Upper lobe of right lung (tissue), 1 donor: ENCODE data around the gene GATAD2A. TPM values are rescaled to one million over a fixed set of nuclear protein-coding genes. Genes with fewer than 3 reads are reported as not detected.
A peak's percentile ranks its signal among the peaks of the same experiment; 100 is the strongest.

Source experiments
- ATAC-seq: fragments of 200-7000 bp; cut with Tn5 transposase; one replicate; pipeline ENCODE4 v1.9.1; 2020; ENCODE audit warnings: mild to moderate bottlenecking, moderate library complexity
- DNase-seq: peaks from one replicate; pipeline ENCODE4 v3.0.0-alpha.2; 2020
- H3K27ac ChIP-seq: fragments of 200-600 bp; one replicate; pipeline ENCODE4 v1.8.0; 2022
- H3K27me3 ChIP-seq: fragments of 200-600 bp; one replicate; pipeline ENCODE4 v1.8.0; 2022; ENCODE audit warnings: mild to moderate bottlenecking
- H3K36me3 ChIP-seq: fragments of 200-600 bp; one replicate; pipeline ENCODE4 v1.8.0; 2022
- H3K4me1 ChIP-seq: fragments of 200-600 bp; one replicate; pipeline ENCODE4 v1.8.0; 2022
- H3K4me3 ChIP-seq: fragments of 200-600 bp; one replicate; pipeline ENCODE4 v1.8.0; 2022; ENCODE audit warnings: mild to moderate bottlenecking
- H3K9me3 ChIP-seq: fragments of 200-600 bp; one replicate; pipeline ENCODE4 v1.8.0; 2022
- intact Hi-C: fragments of 100-400 bp; cut with DNase I; formaldehyde crosslinking; loops from one replicate; pipeline ENCODE4 v1.11.0; 2022
- total RNA-seq: library from RNA; stranded (reverse); fragmentation: NEBNext Ultra II Directional; extraction: Animal tissue kit (Norgen Biotek cat#: 25700); gene quantifications from one replicate; pipeline ENCODE4 v1.2.1, GENCODE V29; 2021
- TF ChIP-seq, protein P1 (sequence below): fragments of 200-600 bp; IDR thresholded peaks from one replicate; pipeline ENCODE4 v1.8.0; 2022; ENCODE audit warnings: antibody characterized with exemption
- donor health status: DM: no; HTN: yes; CAD: no; lungs with severe emphysema.

Gene GATAD2A
- total RNA-seq, 1 donor from 2014 or later = 85.8 TPM

DNA sequence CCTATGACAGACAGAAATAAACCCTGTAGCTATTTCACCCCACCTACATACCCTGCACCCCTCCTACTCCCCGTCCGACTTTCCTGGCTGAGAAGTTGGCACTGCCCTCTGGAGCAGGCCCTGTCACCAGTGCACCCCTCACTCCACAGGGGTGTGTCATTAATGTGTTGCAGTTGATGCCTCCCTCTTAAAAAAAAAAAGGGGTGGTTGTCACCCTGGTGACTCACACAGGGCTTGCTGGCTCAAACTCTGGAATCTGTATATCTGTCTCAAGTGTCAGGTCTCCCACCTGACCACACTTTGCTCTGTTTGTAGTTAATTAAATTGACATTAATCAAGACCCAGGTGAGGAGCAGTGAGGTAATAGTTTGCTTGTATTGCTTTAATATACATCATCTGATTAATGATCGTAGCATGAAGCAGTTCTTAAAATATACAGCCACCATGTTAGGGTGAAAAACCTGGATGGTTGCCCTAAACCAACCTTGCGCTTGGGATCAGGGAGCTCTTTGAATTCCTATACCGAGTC lies 2.0 kb upstream of the GATAD2A start:
- H3K27me3 ChIP-seq = no peaks in the 10 kb centered on the region
- intact Hi-C loops = loop anchor here (10.0 kb wide), 1 partner anchor 81 kb away; no protein-coding TSS in a partner anchor
- TF ChIP-seq, protein P1, sequence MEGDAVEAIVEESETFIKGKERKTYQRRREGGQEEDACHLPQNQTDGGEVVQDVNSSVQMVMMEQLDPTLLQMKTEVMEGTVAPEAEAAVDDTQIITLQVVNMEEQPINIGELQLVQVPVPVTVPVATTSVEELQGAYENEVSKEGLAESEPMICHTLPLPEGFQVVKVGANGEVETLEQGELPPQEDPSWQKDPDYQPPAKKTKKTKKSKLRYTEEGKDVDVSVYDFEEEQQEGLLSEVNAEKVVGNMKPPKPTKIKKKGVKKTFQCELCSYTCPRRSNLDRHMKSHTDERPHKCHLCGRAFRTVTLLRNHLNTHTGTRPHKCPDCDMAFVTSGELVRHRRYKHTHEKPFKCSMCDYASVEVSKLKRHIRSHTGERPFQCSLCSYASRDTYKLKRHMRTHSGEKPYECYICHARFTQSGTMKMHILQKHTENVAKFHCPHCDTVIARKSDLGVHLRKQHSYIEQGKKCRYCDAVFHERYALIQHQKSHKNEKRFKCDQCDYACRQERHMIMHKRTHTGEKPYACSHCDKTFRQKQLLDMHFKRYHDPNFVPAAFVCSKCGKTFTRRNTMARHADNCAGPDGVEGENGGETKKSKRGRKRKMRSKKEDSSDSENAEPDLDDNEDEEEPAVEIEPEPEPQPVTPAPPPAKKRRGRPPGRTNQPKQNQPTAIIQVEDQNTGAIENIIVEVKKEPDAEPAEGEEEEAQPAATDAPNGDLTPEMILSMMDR = no peak
- H3K9me3 ChIP-seq = no peaks in the 10 kb centered on the region
- ATAC-seq (no peak), DNase-seq (no peak)
- H3K4me1 ChIP-seq = peaks cover 42% of the 10 kb centered on the region
- no peaks in the 10 kb centered on the region for H3K36me3 ChIP-seq
- peak overlapping the region; percentile 40 for H3K27ac ChIP-seq
- no peak overlapping the region for H3K4me3 ChIP-seq

- intact Hi-C loops = loop anchor here (10.0 kb wide), 1 partner anchor 79 kb away; no protein-coding TSS in a partner anchor
- no peaks in the 10 kb centered on the region for H3K27me3 ChIP-seq
- no peaks in the 10 kb centered on the region for H3K9me3 ChIP-seq
- DNase-seq (peak; percentile 83), ATAC-seq (peak; percentile 7)
- H3K4me3 ChIP-seq = peak overlapping the region; percentile 80
- peaks cover 53% of the 10 kb centered on the region for H3K4me1 ChIP-seq
- H3K27ac ChIP-seq = peak overlapping the region; percentile 88
- H3K36me3 ChIP-seq = no peaks in the 10 kb centered on the region
- TF ChIP-seq, protein P1 = no peak
Observed at GRCh38 chr19:19405971-19406877, 749 bp downstream of the GATAD2A start.

DNA sequence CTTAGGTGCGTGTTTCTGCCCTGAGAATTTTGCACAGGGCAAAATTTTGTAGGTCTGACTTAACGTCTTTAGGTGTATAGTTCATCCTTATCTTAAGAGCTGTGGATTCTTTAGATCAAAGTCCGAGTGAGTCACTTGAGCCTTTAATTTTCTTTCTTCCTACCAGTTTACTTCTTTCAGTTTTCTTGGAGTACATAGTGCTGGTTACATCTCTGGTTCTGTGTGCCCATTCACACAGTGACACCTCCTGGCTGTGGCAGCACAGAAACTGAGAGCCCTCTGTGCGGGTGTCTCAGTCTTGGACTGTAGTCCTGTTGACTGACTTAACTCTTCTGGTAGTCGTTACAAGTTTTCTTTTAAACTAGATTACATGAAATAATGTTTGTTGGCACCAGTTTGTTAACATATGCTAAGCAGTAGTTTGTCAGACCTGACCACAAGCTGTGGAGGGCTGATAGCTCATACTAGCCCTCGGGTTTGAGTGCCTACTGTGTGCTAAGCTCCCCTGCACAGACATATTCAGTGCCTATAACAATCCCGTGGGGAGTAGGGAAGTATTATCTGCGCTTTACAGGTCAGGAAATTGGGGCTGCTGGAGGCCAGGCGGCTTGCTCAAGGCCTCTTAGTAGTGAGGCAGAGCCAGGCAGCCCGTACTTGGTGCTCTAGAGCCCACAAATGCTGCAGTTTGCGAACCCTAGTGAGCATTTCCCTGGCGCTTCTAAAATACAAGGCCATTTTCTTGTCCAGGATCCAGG lies 1.6 kb downstream of the GATAD2A start:
- ATAC-seq (peak; percentile 25), DNase-seq (no peak)
- Histone ChIP-seq H3K27me3 (no peaks in the 10 kb centered on the region), H3K9me3 (no peaks in the 10 kb centered on the region), H3K4me1 (peaks cover 53% of the 10 kb centered on the region), H3K36me3 (no peaks in the 10 kb centered on the region), H3K27ac (peak overlapping the region; percentile 88), H3K4me3 (peak overlapping the region; percentile 80)
- intact Hi-C loops = loop anchor here (10.0 kb wide), 1 partner anchor 78 kb away; no protein-coding TSS in a partner anchor
- TF ChIP-seq, protein P1 = peak; percentile 39

DNA sequence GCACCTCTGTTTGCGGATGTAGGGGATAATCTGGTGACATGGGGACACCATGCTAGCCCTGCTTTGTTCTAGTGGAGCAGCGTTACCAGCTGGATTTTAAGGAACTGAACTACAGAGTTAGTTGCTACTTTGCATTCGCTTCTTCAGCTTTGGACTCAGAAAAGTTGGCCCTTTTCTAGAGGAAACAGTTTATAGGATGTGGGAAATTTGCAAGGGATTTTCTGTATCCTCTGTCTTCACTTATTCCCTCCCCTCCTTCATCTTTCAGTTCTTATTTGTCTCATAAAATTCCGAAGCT lies 2.1 kb downstream of the GATAD2A start:
- no peak for DNase-seq
- no peaks in the 10 kb centered on the region for H3K36me3 ChIP-seq
- ATAC-seq = no peak
- peak overlapping the region; percentile 49 for H3K27ac ChIP-seq
- peaks cover 53% of the 10 kb centered on the region for H3K4me1 ChIP-seq
- intact Hi-C loops = loop anchor here (10.0 kb wide), 1 partner anchor 77 kb away; no protein-coding TSS in a partner anchor
- peak overlapping the region; percentile 80 for H3K4me3 ChIP-seq
- H3K27me3 ChIP-seq = no peaks in the 10 kb centered on the region
- H3K9me3 ChIP-seq = no peaks in the 10 kb centered on the region
- TF ChIP-seq, protein P1 = no peak

DNA sequence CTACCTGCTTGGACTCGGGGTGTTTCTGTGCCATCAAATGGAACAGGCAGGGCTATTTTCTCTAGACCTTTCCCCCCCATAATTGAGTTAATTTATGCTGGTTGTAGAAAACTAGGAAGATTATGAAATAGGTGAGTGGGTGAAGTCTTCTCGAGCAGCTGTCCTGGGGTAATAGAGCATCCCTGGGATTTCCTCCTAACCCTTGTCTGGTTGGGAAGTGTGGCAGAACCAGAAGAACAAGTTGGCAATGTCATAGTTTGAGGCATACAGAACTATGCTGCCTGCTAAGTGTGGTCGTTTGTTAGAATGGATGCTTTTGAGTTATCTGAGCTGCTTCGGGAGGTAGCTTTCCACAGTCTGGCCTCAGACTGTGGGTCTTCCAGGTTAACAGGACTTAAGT lies 3.7 kb downstream of the GATAD2A start:
- DNase-seq (no peak), ATAC-seq (no peak)
- H3K27ac ChIP-seq = no peak overlapping the region
- peaks cover 52% of the 10 kb centered on the region for H3K4me1 ChIP-seq
- H3K9me3 ChIP-seq = no peaks in the 10 kb centered on the region
- TF ChIP-seq, protein P1 = no peak
- no peaks in the 10 kb centered on the region for H3K27me3 ChIP-seq
- no peak overlapping the region for H3K4me3 ChIP-seq
- no peaks in the 10 kb centered on the region for H3K36me3 ChIP-seq
- intact Hi-C loops = loop anchor here (10.0 kb wide), 1 partner anchor 76 kb away; no protein-coding TSS in a partner anchor
